GM12874 (cell line): ENCODE measurements around the gene ERICH6B.

Experiments used
- CTCF ChIP-seq: IDR thresholded peaks from 2 replicates; pipeline ENCODE4 v1.5.1; 2011; ENCODE audit warnings: low read depth, mild to moderate bottlenecking, control low read depth, low read length, moderate library complexity; ENCODE audit not compliant: insufficient read depth

Gene ERICH6B

DNA sequence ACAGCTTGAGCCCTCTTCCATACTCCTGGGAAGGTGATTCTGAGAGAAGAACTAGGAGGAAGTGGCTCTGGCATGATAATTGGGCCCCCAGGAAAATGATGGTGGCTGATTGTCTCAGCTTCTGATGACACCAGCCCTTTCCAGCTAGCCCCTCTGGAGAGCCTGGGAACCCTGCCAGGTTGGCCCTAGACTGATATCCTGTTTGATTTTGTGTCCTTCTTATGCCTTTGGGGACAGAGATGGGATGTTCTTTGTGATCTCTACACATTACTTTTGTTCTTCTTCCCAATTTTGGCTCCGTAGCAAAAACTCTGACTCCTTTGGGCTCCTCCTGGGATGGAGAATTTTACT lies 39.7 kb downstream of the ERICH6B start:
- TF ChIP-seq CTCF, result no peak

DNA sequence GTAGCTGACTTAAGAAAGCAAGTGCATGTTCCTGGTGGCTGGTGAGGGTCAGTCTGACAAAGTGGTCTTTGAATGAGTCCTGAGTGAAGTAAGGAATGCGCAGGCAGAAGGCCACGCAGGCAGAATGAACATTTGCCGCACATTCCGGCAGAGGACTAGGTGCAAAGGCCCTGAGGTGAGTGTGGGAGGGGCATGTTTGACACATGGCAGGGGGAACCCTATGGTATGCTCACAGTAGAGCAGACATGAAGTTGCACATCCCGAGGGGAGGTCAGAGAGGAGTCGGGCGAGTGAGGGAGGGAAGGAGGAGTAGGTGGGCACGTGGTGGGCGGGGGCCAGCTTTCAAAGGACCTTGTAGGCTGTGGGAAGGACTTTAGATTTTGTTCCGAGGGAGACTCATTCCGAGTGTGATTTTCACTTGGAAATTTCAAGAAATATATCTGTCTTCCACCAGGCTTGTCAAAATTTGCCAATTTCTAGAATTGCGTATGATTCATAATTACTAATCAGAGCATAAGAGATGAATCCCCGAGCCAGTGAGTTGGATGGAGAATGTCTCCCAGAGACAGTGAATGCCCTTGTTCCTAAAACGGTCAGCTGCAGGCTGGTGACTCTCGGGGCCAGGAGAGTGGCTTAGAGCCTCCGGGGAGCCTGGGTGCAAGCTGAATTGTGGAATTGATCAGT lies 40.3 kb downstream of the ERICH6B start:
- no peak for TF ChIP-seq CTCF

DNA sequence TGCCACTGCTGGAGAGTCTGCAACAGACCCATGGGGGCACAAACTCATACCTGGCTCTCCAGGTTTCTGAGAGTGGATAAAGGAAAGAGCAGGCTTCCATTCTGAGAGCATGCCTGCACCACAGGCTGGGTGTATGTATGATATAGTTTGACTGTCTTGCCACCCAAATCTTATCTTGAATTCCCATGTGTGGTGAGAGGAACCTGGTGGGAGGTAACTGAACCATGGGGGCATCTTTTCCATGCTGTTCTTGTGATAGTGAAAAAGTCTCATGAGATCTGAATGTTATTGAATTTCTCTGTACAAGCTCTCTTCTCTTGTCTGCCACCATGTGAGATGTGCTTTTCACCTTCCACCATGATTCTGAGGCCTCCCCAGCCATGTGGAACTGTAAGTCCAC lies 50.2 kb downstream of the ERICH6B start:
- TF ChIP-seq CTCF, result no peak

GRCh38 chr13:45564133-45564776 lies 51.3 kb downstream of the ERICH6B start:
- no peak for TF ChIP-seq CTCF

GRCh38 chr13:45554604-45555109 lies 60.9 kb downstream of the ERICH6B start:
- no peak for TF ChIP-seq CTCF

- TF ChIP-seq CTCF, result no peak
Observed at GRCh38 chr13:45548281-45548680, 67.3 kb downstream of the ERICH6B start.

GRCh38 chr13:45546410-45546765 lies 69.2 kb downstream of the ERICH6B start:
- no peak for TF ChIP-seq CTCF
